ENCODE measurements around the gene CHST11.

DNA sequence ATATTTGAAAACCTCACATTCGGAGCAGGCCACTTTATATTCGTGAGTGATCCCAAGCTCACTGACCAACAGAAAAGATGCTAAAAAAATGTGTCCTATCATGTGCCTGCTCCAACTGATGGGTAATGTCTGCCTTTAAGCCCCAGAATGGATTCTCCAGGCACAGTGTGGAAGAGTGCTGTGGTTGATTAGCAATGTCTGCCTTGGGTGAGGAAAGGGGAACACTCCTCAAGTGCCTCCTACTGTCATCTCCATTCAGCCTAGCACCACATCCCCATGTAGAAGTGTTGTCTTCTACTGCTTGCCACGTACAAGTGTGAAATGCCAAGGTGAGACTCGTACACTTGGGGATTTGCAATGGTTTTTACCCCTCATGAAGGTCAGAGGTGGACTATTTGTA lies 302.0 kb downstream of the CHST11 start:
- TF ChIP-seq, protein P1, sequence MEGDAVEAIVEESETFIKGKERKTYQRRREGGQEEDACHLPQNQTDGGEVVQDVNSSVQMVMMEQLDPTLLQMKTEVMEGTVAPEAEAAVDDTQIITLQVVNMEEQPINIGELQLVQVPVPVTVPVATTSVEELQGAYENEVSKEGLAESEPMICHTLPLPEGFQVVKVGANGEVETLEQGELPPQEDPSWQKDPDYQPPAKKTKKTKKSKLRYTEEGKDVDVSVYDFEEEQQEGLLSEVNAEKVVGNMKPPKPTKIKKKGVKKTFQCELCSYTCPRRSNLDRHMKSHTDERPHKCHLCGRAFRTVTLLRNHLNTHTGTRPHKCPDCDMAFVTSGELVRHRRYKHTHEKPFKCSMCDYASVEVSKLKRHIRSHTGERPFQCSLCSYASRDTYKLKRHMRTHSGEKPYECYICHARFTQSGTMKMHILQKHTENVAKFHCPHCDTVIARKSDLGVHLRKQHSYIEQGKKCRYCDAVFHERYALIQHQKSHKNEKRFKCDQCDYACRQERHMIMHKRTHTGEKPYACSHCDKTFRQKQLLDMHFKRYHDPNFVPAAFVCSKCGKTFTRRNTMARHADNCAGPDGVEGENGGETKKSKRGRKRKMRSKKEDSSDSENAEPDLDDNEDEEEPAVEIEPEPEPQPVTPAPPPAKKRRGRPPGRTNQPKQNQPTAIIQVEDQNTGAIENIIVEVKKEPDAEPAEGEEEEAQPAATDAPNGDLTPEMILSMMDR (IDR thresholded peaks at IDR 0.05) = no peak
- TF ChIP-seq POLR2A (IDR thresholded peaks at IDR 0.05) = no peak
